HG02571 (cell line): ENCODE data around the gene EPB41L4B.
"Not testable (repeated sequence)": the region's sequence is repeated elsewhere in the genome, so short reads cannot be mapped to it uniquely, and the experiment has no call there.

Source experiments
- ATAC-seq: cut with Tn5 transposase; IDR thresholded peaks from one replicate; pipeline ENCODE4 v1.9.1; 2021; ENCODE audit warnings: mild to moderate bottlenecking, moderate library complexity; ENCODE audit not compliant: unreplicated experiment

Gene EPB41L4B

GRCh38 chr9:109301012-109301411, 19.8 kb downstream of the EPB41L4B start:
- ATAC-seq, result no peak

GRCh38 chr9:109299891-109300290, 21.0 kb downstream of the EPB41L4B start:
- ATAC-seq, result no peak

- ATAC-seq, result no peak
Measured at GRCh38 chr9:109297899-109298298, 23.0 kb downstream of the EPB41L4B start.

- no peak for ATAC-seq
Measured at GRCh38 chr9:109295221-109296130, 25.4 kb downstream of the EPB41L4B start.

- no peak for ATAC-seq
Measured at GRCh38 chr9:109290385-109290784, 30.5 kb downstream of the EPB41L4B start.

GRCh38 chr9:109289931-109290330, 30.9 kb downstream of the EPB41L4B start:
- ATAC-seq, result no peak

- ATAC-seq, result no peak
Measured at GRCh38 chr9:109289186-109289585, 31.7 kb downstream of the EPB41L4B start.

GRCh38 chr9:109286981-109287380, 33.9 kb downstream of the EPB41L4B start:
- no peak for ATAC-seq

GRCh38 chr9:109286571-109286977, 34.3 kb downstream of the EPB41L4B start:
- no peak for ATAC-seq

GRCh38 chr9:109283672-109284071, 37.2 kb downstream of the EPB41L4B start:
- ATAC-seq, result not testable (repeated sequence)

- no peak for ATAC-seq
Measured at GRCh38 chr9:109283012-109283411, 37.8 kb downstream of the EPB41L4B start.

GRCh38 chr9:109282302-109282701, 38.6 kb downstream of the EPB41L4B start:
- no peak for ATAC-seq

GRCh38 chr9:109281518-109281917, 39.3 kb downstream of the EPB41L4B start:
- no peak for ATAC-seq

GRCh38 chr9:109278848-109279247, 42.0 kb downstream of the EPB41L4B start:
- no peak for ATAC-seq

GRCh38 chr9:109278216-109278615, 42.6 kb downstream of the EPB41L4B start:
- ATAC-seq, result no peak

GRCh38 chr9:109277451-109277850, 43.4 kb downstream of the EPB41L4B start:
- no peak for ATAC-seq

GRCh38 chr9:109276469-109277440, 44.1 kb downstream of the EPB41L4B start:
- ATAC-seq, result no peak

GRCh38 chr9:109274884-109275730, 45.8 kb downstream of the EPB41L4B start:
- ATAC-seq, result no peak

- ATAC-seq, result no peak
Measured at GRCh38 chr9:109273869-109274268, 47.0 kb downstream of the EPB41L4B start.

- ATAC-seq, result no peak
Measured at GRCh38 chr9:109272745-109273144, 48.1 kb downstream of the EPB41L4B start.

- no peak for ATAC-seq
Measured at GRCh38 chr9:109272045-109272444, 48.8 kb downstream of the EPB41L4B start.
